AG10803 (cell line): ENCODE data around the gene ADAMTS10.

Experiments used
- DNase-seq: peaks from one replicate; pipeline ENCODE4 v3.0.0; 2010; ENCODE audit warnings: low read depth
- H3K4me3 ChIP-seq: 2 replicates; pipeline ENCODE4 v1.5.1; 2011; ENCODE audit warnings: mild to moderate bottlenecking, low read length, control low read depth
- TF ChIP-seq, protein P1 (sequence below): conservative IDR thresholded peaks from 2 replicates; pipeline ENCODE4 v1.5.1; 2011; ENCODE audit warnings: mild to moderate bottlenecking, low read length, control low read depth, inconsistent platforms

Gene ADAMTS10

GRCh38 chr19:8584965-8585893, 25.3 kb downstream of the ADAMTS10 start:
- no peak overlapping the region for H3K4me3 ChIP-seq
- TF ChIP-seq, protein P1, sequence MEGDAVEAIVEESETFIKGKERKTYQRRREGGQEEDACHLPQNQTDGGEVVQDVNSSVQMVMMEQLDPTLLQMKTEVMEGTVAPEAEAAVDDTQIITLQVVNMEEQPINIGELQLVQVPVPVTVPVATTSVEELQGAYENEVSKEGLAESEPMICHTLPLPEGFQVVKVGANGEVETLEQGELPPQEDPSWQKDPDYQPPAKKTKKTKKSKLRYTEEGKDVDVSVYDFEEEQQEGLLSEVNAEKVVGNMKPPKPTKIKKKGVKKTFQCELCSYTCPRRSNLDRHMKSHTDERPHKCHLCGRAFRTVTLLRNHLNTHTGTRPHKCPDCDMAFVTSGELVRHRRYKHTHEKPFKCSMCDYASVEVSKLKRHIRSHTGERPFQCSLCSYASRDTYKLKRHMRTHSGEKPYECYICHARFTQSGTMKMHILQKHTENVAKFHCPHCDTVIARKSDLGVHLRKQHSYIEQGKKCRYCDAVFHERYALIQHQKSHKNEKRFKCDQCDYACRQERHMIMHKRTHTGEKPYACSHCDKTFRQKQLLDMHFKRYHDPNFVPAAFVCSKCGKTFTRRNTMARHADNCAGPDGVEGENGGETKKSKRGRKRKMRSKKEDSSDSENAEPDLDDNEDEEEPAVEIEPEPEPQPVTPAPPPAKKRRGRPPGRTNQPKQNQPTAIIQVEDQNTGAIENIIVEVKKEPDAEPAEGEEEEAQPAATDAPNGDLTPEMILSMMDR = no peak

DNA sequence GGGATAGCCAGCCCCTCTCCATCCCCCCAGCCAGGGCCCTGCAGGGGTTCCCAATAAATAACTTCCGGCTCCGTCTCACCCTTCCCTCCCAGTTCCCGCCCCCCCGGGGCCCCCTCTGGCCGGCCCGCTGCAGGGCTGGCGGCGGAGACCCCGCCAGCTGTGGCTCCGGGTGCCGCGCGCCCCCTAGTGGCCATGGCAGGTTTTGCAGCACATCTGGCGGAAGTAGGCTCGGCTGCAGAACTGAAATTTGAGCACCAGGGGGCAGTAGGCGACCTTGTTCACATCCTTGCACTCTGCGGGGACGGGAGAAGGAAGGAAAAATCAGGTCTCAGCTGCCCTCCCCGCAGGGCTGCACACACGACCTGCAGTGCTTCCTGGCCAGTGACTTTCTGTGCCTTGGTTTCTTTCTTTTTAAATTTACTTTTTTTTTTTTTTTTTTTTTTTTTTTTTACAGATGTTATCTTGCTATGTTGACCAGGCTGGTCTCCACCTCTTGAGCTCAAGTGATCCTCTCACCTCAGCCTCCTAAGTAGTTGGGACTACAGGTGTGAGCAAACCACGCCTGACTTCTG, 29.7 kb downstream of the ADAMTS10 start:
- H3K4me3 ChIP-seq = no peak overlapping the region
- peak; percentile 64 for DNase-seq

More at GRCh38 chr19:8584965-8585893, 25.3 kb downstream of the ADAMTS10 start:
- DNase-seq = no peak

GRCh38 chr19:8578642-8579265, 31.8 kb downstream of the ADAMTS10 start:
- TF ChIP-seq, protein P1 = peak; percentile 89
- DNase-seq = peak; percentile 51
- H3K4me3 ChIP-seq = no peak overlapping the region

More for the DNA sequence above, 29.7 kb downstream of the ADAMTS10 start:
- TF ChIP-seq, protein P1 = peak; percentile 85

DNA sequence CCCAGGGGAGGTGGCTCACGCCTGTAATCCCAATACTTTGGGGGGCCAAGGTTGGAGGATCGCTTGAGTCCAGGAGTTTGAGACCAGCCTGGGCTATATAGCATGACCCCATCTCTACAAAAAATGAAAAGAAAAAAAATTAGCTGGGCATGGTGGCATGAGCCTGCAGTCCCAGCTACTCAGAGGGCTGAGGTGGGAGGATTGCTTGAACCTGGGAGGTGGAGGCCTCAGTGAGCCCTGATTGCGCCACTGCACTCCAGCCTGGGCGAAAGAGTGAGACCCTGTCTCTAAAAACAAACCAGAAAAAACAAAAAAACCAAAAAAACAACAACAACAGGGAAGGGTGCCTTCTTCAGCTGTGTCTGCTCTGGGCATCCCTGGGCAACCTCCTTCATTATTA, 32.8 kb downstream of the ADAMTS10 start:
- H3K4me3 ChIP-seq = no peak overlapping the region
- TF ChIP-seq, protein P1 = no peak
- no peak for DNase-seq

- H3K4me3 ChIP-seq = no peak within 1 kb of the TSS
- no peak for DNase-seq
These were observed 33.3 kb downstream of the ADAMTS10 start, which contains the start of gene MYO1F for GRCh38 chr19:8577247-8577646. Gene MYO1F, minus strand, starts transcription at chr19:8577442. Its CDS starts 133 bp downstream, at chr19:8577309.

GRCh38 chr19:8576273-8576993, 34.1 kb downstream of the ADAMTS10 start:
- TF ChIP-seq, protein P1 = no peak
- no peak overlapping the region for H3K4me3 ChIP-seq
- DNase-seq = no peak

More at GRCh38 chr19:8577247-8577646, 33.3 kb downstream of the ADAMTS10 start, which contains the start of gene MYO1F:
- TF ChIP-seq, protein P1 = no peak
